NCI-H2196 (cell line): ENCODE data around the gene SPP1.

Experiments
- DNase-seq: peaks from one replicate; lab custom pipeline; 2025; ENCODE audit not compliant: unreplicated experiment; lab: John Stamatoyannopoulos, UW

The SPP1 gene

GRCh38 chr4:87953826-87954225 lies 21.7 kb upstream of the SPP1 start:
- no peak for DNase-seq

GRCh38 chr4:87956501-87956900 lies 19.0 kb upstream of the SPP1 start:
- no peak for DNase-seq

GRCh38 chr4:87957061-87957460 lies 18.5 kb upstream of the SPP1 start:
- no peak for DNase-seq

GRCh38 chr4:87961993-87962392 lies 13.5 kb upstream of the SPP1 start:
- no peak for DNase-seq

GRCh38 chr4:87962398-87963146 lies 12.9 kb upstream of the SPP1 start:
- DNase-seq, result no peak

GRCh38 chr4:87965501-87965975 lies 10.0 kb upstream of the SPP1 start:
- DNase-seq, result no peak

- DNase-seq, result no peak
Observed at GRCh38 chr4:87966095-87966496, 9.4 kb upstream of the SPP1 start.

- DNase-seq, result no peak
Observed at GRCh38 chr4:87967193-87967592, 8.3 kb upstream of the SPP1 start.

GRCh38 chr4:87970121-87970520 lies 5.4 kb upstream of the SPP1 start:
- DNase-seq, result no peak

GRCh38 chr4:87971866-87972265 lies 3.6 kb upstream of the SPP1 start:
- DNase-seq, result no peak

- DNase-seq, result peak; percentile 11
Observed at GRCh38 chr4:87973283-87974169, 2.0 kb upstream of the SPP1 start.

- DNase-seq, result no peak
Observed at GRCh38 chr4:87974856-87975462, 555 bp upstream of the SPP1 start.

GRCh38 chr4:87977521-87978278 lies 2.2 kb downstream of the SPP1 start:
- DNase-seq, result no peak

- DNase-seq, result no peak
Observed at GRCh38 chr4:87978681-87979080, 3.2 kb downstream of the SPP1 start.

- DNase-seq, result no peak
Observed at GRCh38 chr4:87979810-87980209, 4.3 kb downstream of the SPP1 start.

- DNase-seq, result no peak
Observed at GRCh38 chr4:87981486-87981885, 6.0 kb downstream of the SPP1 start.

- no peak for DNase-seq
Observed at GRCh38 chr4:87982036-87982435, 6.5 kb downstream of the SPP1 start.

GRCh38 chr4:87982446-87983010 lies 7.0 kb downstream of the SPP1 start:
- DNase-seq, result no peak

- no peak for DNase-seq
Observed at GRCh38 chr4:87983996-87984395, 8.5 kb downstream of the SPP1 start.

GRCh38 chr4:87985097-87985886 lies 9.8 kb downstream of the SPP1 start:
- DNase-seq, result peak; percentile 26
